GM12878 (cell line): ENCODE data around the gene CDH4.

Experiments used
- BRCA1 ChIP-seq: IDR thresholded peaks from 2 replicates; pipeline ENCODE4 v1.6.1; 2011; ENCODE audit warnings: low read depth, low read length, improper control_type of control experiment
- CHD4 ChIP-seq: fragments of 200-600 bp; sonication (generic); IDR thresholded peaks from 2 replicates; pipeline ENCODE4 v1.6.1; 2016; ENCODE audit warnings: mild to moderate bottlenecking
- TF ChIP-seq, protein P1 (sequence below), 3 experiments: IDR thresholded peaks in 2 of 3; conservative IDR thresholded peaks in 1 of 3; 2 replicates each; pipeline ENCODE4 v1.5.1; 2011; ENCODE audit warnings: low read depth in 3 of 3, low read length in 3 of 3, mild to moderate bottlenecking in 3 of 3, control low read depth in 2 of 3, moderate library complexity in 2 of 3, inconsistent platforms in 1 of 3, mixed read lengths in 1 of 3; ENCODE audit not compliant: control insufficient read depth in 2 of 3, insufficient read depth in 1 of 3; ENCODE audit errors: extremely low read depth in 1 of 3
- TF ChIP-seq, protein P2 (sequence below): fragments of 450-650 bp; IDR thresholded peaks from 2 replicates; pipeline ENCODE4 v1.6.1; 2014; ENCODE audit warnings: mild to moderate bottlenecking
- TF ChIP-seq, protein P3 (sequence below): fragments of 450-650 bp; IDR thresholded peaks from 2 replicates; pipeline ENCODE4 v1.6.1; 2016; ENCODE audit warnings: mild to moderate bottlenecking

DNA sequence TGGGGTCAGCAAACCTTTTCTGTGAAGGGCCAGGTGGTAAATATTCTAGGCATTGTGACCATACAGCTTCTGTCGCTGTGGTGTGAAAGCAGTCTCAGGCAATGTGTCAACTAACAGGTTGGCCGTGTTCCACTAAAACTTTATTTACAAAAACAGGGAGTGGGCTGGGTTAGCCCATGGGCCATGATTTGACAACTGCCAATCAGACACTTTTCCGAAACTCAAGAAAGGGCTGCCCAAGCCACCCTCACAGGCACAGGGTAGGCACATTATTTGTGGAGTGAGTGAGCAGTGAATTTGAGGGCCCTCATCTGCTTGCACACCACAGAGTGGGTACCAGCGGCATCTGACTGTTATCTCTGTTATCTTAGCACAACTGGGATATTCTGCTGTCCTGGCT lies 523.4 kb downstream of the CDH4 start:
- TF ChIP-seq, protein P1, sequence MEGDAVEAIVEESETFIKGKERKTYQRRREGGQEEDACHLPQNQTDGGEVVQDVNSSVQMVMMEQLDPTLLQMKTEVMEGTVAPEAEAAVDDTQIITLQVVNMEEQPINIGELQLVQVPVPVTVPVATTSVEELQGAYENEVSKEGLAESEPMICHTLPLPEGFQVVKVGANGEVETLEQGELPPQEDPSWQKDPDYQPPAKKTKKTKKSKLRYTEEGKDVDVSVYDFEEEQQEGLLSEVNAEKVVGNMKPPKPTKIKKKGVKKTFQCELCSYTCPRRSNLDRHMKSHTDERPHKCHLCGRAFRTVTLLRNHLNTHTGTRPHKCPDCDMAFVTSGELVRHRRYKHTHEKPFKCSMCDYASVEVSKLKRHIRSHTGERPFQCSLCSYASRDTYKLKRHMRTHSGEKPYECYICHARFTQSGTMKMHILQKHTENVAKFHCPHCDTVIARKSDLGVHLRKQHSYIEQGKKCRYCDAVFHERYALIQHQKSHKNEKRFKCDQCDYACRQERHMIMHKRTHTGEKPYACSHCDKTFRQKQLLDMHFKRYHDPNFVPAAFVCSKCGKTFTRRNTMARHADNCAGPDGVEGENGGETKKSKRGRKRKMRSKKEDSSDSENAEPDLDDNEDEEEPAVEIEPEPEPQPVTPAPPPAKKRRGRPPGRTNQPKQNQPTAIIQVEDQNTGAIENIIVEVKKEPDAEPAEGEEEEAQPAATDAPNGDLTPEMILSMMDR (IDR thresholded peaks at IDR 0.05 in 2 of 3, conservative IDR thresholded peaks at IDR 0.05 in 1 of 3; ENCODE audit: control insufficient read depth in 2 of 3, extremely low read depth in 1 of 3, insufficient read depth in 1 of 3, low read depth in 3 of 3, low read length in 3 of 3): no peak
- TF ChIP-seq CHD4: no peak
- no peak for TF ChIP-seq BRCA1
- TF ChIP-seq, protein P2, sequence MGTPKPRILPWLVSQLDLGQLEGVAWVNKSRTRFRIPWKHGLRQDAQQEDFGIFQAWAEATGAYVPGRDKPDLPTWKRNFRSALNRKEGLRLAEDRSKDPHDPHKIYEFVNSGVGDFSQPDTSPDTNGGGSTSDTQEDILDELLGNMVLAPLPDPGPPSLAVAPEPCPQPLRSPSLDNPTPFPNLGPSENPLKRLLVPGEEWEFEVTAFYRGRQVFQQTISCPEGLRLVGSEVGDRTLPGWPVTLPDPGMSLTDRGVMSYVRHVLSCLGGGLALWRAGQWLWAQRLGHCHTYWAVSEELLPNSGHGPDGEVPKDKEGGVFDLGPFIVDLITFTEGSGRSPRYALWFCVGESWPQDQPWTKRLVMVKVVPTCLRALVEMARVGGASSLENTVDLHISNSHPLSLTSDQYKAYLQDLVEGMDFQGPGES: no peak
- TF ChIP-seq, protein P3, sequence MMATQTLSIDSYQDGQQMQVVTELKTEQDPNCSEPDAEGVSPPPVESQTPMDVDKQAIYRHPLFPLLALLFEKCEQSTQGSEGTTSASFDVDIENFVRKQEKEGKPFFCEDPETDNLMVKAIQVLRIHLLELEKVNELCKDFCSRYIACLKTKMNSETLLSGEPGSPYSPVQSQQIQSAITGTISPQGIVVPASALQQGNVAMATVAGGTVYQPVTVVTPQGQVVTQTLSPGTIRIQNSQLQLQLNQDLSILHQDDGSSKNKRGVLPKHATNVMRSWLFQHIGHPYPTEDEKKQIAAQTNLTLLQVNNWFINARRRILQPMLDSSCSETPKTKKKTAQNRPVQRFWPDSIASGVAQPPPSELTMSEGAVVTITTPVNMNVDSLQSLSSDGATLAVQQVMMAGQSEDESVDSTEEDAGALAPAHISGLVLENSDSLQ: no peak
